Peyer's patch (tissue), 4 donors: ENCODE results near the gene UBE2E3.

Experiments used
- CTCF ChIP-seq, 6 experiments: fragments of 450-650 bp in 4 of 6; fragments of 200-600 bp in 2 of 6; sonication (generic) in 1 of 6; IDR thresholded peaks; one replicate each; pipeline ENCODE4 v1.5.1; 2017 to 2019; ENCODE audit warnings: antibody characterized with exemption in 6 of 6, mild to moderate bottlenecking in 3 of 6, moderate library complexity in 1 of 6
- POLR2A ChIP-seq, 2 donors: fragments of 450-650 bp; IDR thresholded peaks; one replicate each; pipeline ENCODE4 v1.5.1; 2017; ENCODE audit warnings: antibody characterized with exemption in 2 of 2, mild to moderate bottlenecking in 2 of 2, moderate library complexity in 2 of 2

- no peak for TF ChIP-seq CTCF (IDR thresholded peaks at IDR 0.05)
- TF ChIP-seq POLR2A (IDR thresholded peaks at IDR 0.05): no peak
Measured at GRCh38 chr2:181066333-181066732, 85.9 kb downstream of the UBE2E3 start.
